GM12878 (cell line): Measurements from ENCODE around the gene THRB.

Experiments used
- BACH1 ChIP-seq: fragments of 450-650 bp; IDR thresholded peaks from 2 replicates; pipeline ENCODE4 v1.6.1; 2017; ENCODE audit warnings: mild to moderate bottlenecking, borderline replicate concordance
- BRCA1 ChIP-seq: IDR thresholded peaks from 2 replicates; pipeline ENCODE4 v1.6.1; 2011; ENCODE audit warnings: low read depth, low read length, improper control_type of control experiment
- CTCF ChIP-seq, 3 experiments: IDR thresholded peaks in 2 of 3; conservative IDR thresholded peaks in 1 of 3; 2 replicates each; pipeline ENCODE4 v1.5.1; 2011; ENCODE audit warnings: low read depth in 3 of 3, low read length in 3 of 3, mild to moderate bottlenecking in 3 of 3, control low read depth in 2 of 3, moderate library complexity in 2 of 3, inconsistent platforms in 1 of 3, mixed read lengths in 1 of 3; ENCODE audit not compliant: control insufficient read depth in 2 of 3, insufficient read depth in 1 of 3; ENCODE audit errors: extremely low read depth in 1 of 3
- EP300 ChIP-seq, 2 experiments: fragments of 150-350 bp in 1 of 2; IDR thresholded peaks; 2 replicates each; pipeline ENCODE4 v1.6.1; 2011 to 2012; ENCODE audit warnings: low read depth in 2 of 2, low read length in 2 of 2, borderline replicate concordance in 1 of 2, improper control_type of control experiment in 1 of 2, inconsistent platforms in 1 of 2; ENCODE audit not compliant: control insufficient read depth in 1 of 2
- JUND ChIP-seq: IDR thresholded peaks from 2 replicates; pipeline ENCODE4 v1.6.1; 2012; ENCODE audit warnings: low read depth, mild to moderate bottlenecking, low read length, improper control_type of control experiment, moderate library complexity
- POLR2AphosphoS5 ChIP-seq: IDR thresholded peaks from 2 replicates; pipeline ENCODE4 v1.6.1; 2011; ENCODE audit warnings: mild to moderate bottlenecking, low read length, inconsistent platforms
- RAD21 ChIP-seq: IDR thresholded peaks from 2 replicates; pipeline ENCODE4 v1.6.1; 2011; ENCODE audit warnings: mild to moderate bottlenecking, low read depth, low read length, moderate library complexity; ENCODE audit not compliant: insufficient read depth
- SIX5 ChIP-seq: IDR thresholded peaks from 2 replicates; pipeline ENCODE4 v1.6.1; 2011; ENCODE audit warnings: mild to moderate bottlenecking, low read depth, low read length, moderate library complexity; ENCODE audit not compliant: severe bottlenecking
- USF1 ChIP-seq: IDR thresholded peaks from 2 replicates; pipeline ENCODE4 v1.6.1; 2011; ENCODE audit warnings: borderline replicate concordance, low read depth, mild to moderate bottlenecking, moderate library complexity, mixed read lengths, low read length; ENCODE audit not compliant: insufficient read depth; ENCODE audit errors: extremely low read length
- ZBED1 ChIP-seq: IDR thresholded peaks from 2 replicates; pipeline ENCODE4 v1.6.1; 2016; ENCODE audit warnings: borderline replicate concordance
- ZNF274 ChIP-seq: IDR thresholded peaks from one replicate; pipeline ENCODE4 v1.8.0; 2011; ENCODE audit not compliant: insufficient read length, insufficient read depth

GRCh38 chr3:24198728-24199127 lies 295.9 kb downstream of the THRB start:
- no peak for TF ChIP-seq SIX5
- no peak for TF ChIP-seq CTCF (IDR thresholded peaks at IDR 0.05 in 2 of 3, conservative IDR thresholded peaks at IDR 0.05 in 1 of 3; ENCODE audit: control insufficient read depth in 2 of 3, extremely low read depth in 1 of 3, insufficient read depth in 1 of 3, low read depth in 3 of 3, low read length in 3 of 3)
- no peak for TF ChIP-seq BRCA1
- no peak for TF ChIP-seq ZNF274
- no peak for TF ChIP-seq ZBED1
- no peak for TF ChIP-seq POLR2AphosphoS5
- TF ChIP-seq EP300 (IDR thresholded peaks at IDR 0.05; ENCODE audit: borderline replicate concordance in 1 of 2, control insufficient read depth in 1 of 2, low read depth in 2 of 2, low read length in 2 of 2) = no peak
- TF ChIP-seq RAD21 = no peak
- no peak for TF ChIP-seq BACH1
- TF ChIP-seq USF1 = no peak
- TF ChIP-seq JUND = no peak
